Glomerular endothelial cell (primary cell): ENCODE results near the gene ERVMER34-1. TPM values are rescaled to one million over a fixed set of nuclear protein-coding genes. Genes with fewer than 3 reads are reported as not detected.

Experiments used
- DNase-seq: peaks from one replicate; pipeline ENCODE4 v3.0.0-alpha.2; 2011; ENCODE audit warnings: low read depth, low spot score; ENCODE audit errors: extremely low read depth
- total RNA-seq: library from RNA; depleted of rRNA; stranded (reverse); fragments of >200 nt; gene quantifications from 2 replicates; pipeline ENCODE4 v1.2.3, GENCODE V29; 2015

The ERVMER34-1 gene
- 0.15 and 0.23 TPM in 2 replicates for total RNA-seq

GRCh38 chr4:52750819-52751486, at the start of gene ERVMER34-1:
Gene ERVMER34-1 (minus strand): TSS chr4:52751425. CDS start chr4:52745520, 5,905 bp downstream.
- no peak for DNase-seq

- DNase-seq: no peak
Observed at GRCh38 chr4:52799813-52800212, 48.6 kb upstream of the ERVMER34-1 start.

GRCh38 chr4:52795533-52795932, 44.3 kb upstream of the ERVMER34-1 start:
- DNase-seq: no peak

- no peak for DNase-seq
Observed at GRCh38 chr4:52791936-52792335, 40.7 kb upstream of the ERVMER34-1 start.

- DNase-seq: no peak
Observed at GRCh38 chr4:52789774-52790173, 38.5 kb upstream of the ERVMER34-1 start.

GRCh38 chr4:52788806-52789205, 37.6 kb upstream of the ERVMER34-1 start:
- no peak for DNase-seq

- no peak for DNase-seq
Observed at GRCh38 chr4:52783069-52783468, 31.8 kb upstream of the ERVMER34-1 start.

- no peak for DNase-seq
Observed at GRCh38 chr4:52780617-52781354, 29.6 kb upstream of the ERVMER34-1 start.

- no peak for DNase-seq
Observed at GRCh38 chr4:52780206-52780605, 29.0 kb upstream of the ERVMER34-1 start.

- no peak for DNase-seq
Observed at GRCh38 chr4:52760256-52760655, 9.0 kb upstream of the ERVMER34-1 start.

GRCh38 chr4:52755426-52755825, 4.2 kb upstream of the ERVMER34-1 start:
- no peak for DNase-seq

- DNase-seq: no peak
Observed at GRCh38 chr4:52752936-52753335, 1.7 kb upstream of the ERVMER34-1 start.

- no peak for DNase-seq
Observed at GRCh38 chr4:52751487-52751911, 274 bp upstream of the ERVMER34-1 start.

- no peak for DNase-seq
Observed at GRCh38 chr4:52750213-52750612, 1.0 kb downstream of the ERVMER34-1 start.

GRCh38 chr4:52748432-52748831, 2.8 kb downstream of the ERVMER34-1 start:
- DNase-seq: no peak

- DNase-seq: no peak
Observed at GRCh38 chr4:52744588-52744987, 6.6 kb downstream of the ERVMER34-1 start.

- DNase-seq: no peak
Observed at GRCh38 chr4:52743444-52744019, 7.7 kb downstream of the ERVMER34-1 start.

- DNase-seq: no peak
Observed at GRCh38 chr4:52729586-52729985, 21.6 kb downstream of the ERVMER34-1 start.

- DNase-seq: no peak
Observed at GRCh38 chr4:52728691-52729240, 22.5 kb downstream of the ERVMER34-1 start.

GRCh38 chr4:52726826-52727580, 24.2 kb downstream of the ERVMER34-1 start:
- DNase-seq: no peak
